GM21619 (cell line): Measurements from ENCODE around the gene ADAMTSL2.

Source experiments
- ATAC-seq: cut with Tn5 transposase; IDR thresholded peaks from one replicate; pipeline ENCODE4 v1.9.1; 2021; ENCODE audit not compliant: unreplicated experiment

ADAMTSL2 gene

GRCh38 chr9:133572821-133573361 lies 38.4 kb downstream of the ADAMTSL2 start:
- ATAC-seq, result no peak

- no peak for ATAC-seq
These were observed 39.4 kb downstream of the ADAMTSL2 start for GRCh38 chr9:133573791-133574515.

- ATAC-seq, result no peak
These were observed 40.3 kb downstream of the ADAMTSL2 start for GRCh38 chr9:133574771-133575170.

- ATAC-seq, result no peak
These were observed 40.9 kb downstream of the ADAMTSL2 start for GRCh38 chr9:133575186-133576030.

- no peak for ATAC-seq
These were observed 41.7 kb downstream of the ADAMTSL2 start for GRCh38 chr9:133576031-133576874.

- no peak for ATAC-seq
These were observed 42.6 kb downstream of the ADAMTSL2 start for GRCh38 chr9:133576875-133577736.

GRCh38 chr9:133577737-133578112 lies 43.2 kb downstream of the ADAMTSL2 start:
- no peak for ATAC-seq

- ATAC-seq, result no peak
These were observed 44.3 kb downstream of the ADAMTSL2 start for GRCh38 chr9:133578524-133579441.

GRCh38 chr9:133579601-133580418 lies 45.3 kb downstream of the ADAMTSL2 start:
- no peak for ATAC-seq

GRCh38 chr9:133580419-133580738 lies 45.9 kb downstream of the ADAMTSL2 start:
- no peak for ATAC-seq

- no peak for ATAC-seq
These were observed 46.5 kb downstream of the ADAMTSL2 start for GRCh38 chr9:133581011-133581410.

GRCh38 chr9:133581513-133582343 lies 47.2 kb downstream of the ADAMTSL2 start:
- no peak for ATAC-seq

GRCh38 chr9:133582501-133583045 lies 48.1 kb downstream of the ADAMTSL2 start:
- ATAC-seq, result no peak

- ATAC-seq, result no peak
These were observed 48.6 kb downstream of the ADAMTSL2 start for GRCh38 chr9:133583111-133583510.

- ATAC-seq, result no peak
These were observed 49.1 kb downstream of the ADAMTSL2 start for GRCh38 chr9:133583586-133583985.

- no peak for ATAC-seq
These were observed 49.7 kb downstream of the ADAMTSL2 start for GRCh38 chr9:133584167-133584558.
